ENCODE results near the gene MAP3K21.

The MAP3K21 gene

DNA sequence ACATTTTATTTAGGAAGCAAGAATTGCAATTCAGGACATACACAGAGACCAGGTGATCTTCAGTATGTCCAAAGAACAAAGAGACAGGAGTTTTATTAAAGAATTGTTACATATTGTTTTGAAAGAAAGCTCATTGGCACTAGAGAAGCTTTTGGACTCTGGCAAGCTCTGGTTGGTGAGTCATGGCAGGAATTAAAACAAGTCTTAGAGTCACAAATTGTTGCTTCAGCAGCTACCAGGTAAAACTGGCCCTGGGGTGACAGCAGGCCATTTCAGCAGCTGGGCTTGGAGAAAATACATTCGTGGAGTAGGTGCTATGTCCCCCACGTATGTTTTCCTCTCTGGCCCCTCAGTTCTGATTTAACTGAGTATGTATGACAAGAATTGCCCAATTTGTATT is 58.8 kb downstream of the MAP3K21 start:
- no peak for DNase-seq

DNA sequence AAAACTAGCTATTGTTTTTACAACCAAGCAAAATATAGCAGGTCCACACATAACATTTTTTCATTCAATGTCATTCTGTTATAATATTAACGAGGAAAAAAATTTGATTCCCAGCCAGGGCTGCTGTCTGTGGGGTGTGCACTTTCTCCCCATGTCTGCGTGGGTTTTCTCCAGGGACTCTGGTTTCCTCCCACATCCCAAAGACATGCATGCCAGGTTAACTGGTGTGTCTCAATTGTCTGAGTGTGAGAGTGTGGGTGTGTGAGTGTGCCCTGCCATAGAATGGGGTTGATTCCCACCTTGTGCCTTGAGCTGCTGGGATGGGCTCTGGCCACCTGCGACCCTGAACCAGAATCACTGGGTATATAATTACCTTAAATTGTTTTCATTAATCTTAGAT is 60.1 kb downstream of the MAP3K21 start:
- DNase-seq = no peak

DNA sequence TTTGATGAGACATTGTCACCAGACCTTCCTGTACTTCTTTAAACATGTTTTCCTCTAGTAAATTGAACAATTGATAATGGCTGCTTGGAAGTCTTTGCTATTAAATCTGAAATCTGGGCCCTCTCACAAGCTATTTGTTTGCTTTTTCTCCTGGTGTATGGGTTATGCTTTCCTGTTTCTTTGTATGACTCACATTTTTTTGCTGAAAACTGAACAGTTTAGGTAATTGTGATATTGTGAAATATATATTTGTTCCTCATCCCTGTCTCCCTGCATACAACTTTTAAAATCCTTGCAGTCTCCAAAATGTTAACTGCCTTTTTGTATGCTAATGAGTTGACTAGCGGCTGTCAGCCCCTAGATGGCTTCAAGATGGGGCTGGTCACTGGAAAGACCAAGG is 61.6 kb downstream of the MAP3K21 start:
- DNase-seq = no peak

DNA sequence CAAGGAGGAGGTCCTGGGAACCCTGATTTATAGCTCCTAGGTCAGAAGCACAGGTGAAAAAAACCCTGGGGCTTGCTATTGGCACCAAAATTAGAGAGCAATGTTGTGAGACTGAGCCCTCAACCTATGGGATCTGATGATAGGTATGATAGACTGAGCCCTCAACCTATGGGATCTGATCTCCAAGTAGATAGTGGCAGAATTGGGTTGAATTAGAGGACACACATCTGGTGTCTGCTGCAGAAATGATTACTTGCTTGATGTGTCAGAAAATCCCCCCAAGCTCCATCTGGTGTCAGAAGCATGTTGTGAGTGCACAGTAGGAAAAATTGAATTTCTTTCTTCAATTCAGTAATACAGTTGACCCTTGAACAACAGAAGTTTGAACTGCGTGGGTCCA is 62.4 kb downstream of the MAP3K21 start:
- DNase-seq = no peak

DNA sequence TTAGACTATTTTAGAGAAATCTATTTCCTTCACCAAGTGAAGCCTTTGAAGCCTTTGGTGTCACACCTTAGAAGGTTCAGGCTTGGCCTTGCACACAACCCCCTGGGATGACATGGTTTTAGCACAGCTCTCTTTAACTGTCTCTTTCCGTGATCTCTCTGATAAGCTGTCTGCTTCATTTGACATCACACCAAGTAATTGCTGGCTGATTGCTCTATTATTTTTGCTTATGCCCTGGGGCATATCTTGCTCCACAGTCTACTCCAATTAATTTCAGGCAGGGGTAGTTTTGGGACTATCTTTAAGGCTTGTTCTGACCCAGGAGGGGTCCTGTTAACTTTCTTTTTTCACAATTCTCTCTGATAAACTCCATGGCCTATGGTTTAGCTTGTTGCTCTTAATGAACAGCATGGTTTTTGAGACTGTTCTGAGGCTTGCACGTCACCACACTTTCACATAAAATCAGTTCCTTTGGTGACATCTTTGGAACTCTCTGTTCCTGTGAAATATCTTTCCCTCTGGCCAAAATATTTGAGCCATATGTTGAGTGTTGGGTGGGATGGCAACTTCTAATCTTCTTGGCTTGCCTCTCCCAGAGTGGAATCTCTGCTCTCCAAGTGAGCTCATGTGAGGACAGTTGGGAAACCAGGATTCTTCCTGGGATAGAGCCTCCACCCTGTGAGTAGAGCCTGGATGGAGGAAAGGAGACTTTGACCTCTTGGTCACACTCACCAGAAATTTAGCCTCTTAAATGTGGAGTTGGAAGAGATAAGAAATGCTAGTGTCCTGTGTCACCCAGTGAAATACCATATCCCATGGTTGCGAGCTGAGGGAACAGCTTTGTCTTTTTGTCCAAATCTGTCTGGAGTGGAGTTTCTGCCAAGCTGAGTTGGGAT is 63.6 kb downstream of the MAP3K21 start:
- DNase-seq = no peak

DNA sequence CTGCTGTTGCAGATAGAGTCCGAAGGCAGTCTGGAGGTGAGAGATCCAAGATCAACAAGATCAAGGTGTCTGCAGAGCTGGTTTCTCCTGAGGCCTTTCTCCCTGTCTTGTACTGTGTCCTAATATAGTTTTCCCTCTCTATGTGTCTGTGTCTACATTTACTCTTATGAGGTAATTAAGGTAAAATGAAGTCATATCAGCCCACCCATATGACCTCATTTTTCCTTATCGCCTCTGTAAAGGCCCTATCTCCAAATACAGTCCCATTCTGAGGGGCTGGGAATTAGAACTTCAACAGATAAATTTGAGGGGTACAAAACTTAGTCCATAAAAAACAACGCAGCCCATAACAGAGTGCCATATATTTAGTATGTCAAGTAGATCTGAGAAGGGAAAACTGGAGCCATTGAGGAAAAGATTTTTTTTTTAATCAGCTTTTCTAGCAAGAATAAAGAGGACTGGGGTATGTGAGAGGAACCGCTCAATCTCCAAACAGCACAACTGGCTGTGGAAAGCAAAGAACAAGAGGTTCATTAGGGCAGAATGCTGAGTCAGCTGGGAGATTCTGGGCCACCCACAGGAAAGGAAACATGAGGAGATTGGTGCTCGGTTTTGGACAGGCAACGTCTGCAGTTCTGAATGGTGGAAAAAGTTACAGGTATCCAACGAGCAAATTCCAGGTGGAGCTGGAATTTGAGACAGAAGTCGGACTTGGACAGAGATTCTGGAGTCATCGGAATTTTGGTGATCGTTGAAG is 65.7 kb downstream of the MAP3K21 start:
- no peak for DNase-seq

DNA sequence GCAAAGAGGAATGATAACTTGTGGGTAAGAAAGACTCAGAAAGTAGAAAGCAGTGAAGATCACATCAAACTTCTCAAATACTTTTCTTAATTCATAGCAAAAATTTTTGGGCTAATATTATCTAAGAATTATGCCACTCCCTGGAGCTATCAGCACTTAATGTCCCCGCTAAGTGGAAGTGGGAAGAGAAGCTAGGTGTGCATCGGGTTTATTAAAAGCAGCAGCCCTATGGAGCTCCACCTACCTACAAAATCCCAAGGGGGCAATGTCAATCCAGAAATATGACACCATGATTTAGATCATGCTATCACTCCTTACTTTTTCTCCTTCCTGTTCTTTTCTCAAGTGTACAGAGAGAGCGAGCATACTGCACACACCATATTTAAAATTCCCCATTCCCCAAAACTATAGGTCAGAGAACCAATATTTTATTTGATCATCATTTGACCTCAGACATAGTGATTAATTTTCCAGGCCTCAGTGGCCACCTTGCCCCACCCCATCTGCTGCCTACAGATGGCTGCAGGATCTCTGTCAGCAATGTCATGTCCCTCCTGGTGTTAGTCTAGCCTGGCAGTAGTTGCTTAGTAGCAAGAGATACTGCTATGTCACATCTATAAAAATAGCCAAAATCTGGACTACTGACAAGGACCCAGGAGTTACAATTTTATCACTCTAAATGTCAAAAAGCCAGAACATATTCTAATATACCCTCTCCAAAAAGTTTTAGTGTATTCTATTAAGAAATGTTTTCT is 66.6 kb downstream of the MAP3K21 start:
- no peak for DNase-seq

DNA sequence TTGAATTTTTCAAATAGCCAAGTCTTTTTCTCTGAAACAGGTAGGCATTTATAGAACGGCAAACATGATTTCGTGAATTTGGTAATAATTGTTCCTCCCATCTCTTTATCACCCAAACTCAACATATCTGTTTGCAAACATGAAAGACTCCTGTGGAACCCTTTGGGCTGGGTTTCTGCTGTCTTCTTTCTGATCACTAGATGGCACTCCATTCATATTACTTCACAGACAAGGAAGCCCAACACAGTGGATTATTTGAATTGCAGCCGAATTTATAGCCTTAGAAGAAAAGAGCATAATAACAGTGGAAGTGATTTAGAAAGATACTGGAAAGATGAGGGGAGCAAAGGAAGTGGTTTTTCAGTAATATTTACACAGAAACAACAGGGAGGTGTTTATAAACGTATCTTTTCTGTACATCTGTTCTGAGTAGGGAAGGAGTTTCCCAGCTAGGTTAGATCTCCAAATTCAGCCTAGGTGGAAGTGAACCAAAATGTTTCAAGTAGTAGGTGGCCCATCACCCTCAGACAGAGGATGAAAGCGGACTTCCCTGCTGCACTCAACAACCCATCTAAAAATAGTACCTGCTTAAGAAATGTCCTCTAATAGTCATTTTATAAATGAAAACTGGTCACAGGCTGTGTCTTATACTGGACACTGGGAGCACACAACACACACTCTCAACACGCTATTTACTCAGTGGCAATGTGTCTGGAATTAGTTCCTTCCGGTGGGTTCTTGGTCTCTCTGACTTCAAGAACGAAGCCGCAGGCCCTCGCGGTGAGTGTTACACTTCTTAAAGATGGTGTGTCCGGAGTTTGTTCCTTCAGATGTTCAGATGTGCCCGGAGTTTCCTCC is 67.6 kb downstream of the MAP3K21 start:
- DNase-seq = peak in 7 of 58 donors; percentile 0 to 54 (median 6)

DNA sequence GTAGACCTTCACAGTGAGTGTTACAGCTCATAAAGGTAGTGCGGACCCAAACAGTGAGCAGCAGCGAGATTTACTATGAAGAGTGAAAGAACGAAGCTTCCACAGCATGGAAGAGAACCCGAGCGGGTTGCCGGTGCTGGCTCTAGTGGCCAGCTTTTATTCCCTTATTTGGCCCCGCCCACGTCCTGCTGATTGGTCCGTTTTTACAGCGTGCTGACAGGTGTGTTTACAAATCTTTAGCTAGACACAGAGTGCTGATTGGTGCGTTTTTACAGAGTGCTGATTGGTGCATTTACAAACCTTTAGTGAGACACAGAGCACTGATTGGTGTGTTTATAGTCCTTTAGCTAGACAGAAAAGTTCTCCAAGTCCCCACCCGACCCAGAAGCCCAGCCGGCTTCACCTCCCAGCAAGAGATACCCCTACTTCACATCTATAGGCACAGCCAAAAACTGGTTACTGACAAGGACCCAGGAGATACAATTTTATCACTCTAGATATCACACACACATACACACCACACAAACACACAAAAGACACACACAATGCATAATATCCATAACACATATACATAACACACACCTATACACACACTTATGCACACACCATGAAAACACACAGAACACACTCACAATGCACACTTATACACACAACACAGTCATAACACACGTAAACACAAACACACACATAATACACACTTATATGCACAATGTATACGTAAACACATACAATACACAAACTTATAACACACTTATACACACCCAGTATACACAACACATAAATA is 68.5 kb downstream of the MAP3K21 start:
- DNase-seq = no peak

DNA sequence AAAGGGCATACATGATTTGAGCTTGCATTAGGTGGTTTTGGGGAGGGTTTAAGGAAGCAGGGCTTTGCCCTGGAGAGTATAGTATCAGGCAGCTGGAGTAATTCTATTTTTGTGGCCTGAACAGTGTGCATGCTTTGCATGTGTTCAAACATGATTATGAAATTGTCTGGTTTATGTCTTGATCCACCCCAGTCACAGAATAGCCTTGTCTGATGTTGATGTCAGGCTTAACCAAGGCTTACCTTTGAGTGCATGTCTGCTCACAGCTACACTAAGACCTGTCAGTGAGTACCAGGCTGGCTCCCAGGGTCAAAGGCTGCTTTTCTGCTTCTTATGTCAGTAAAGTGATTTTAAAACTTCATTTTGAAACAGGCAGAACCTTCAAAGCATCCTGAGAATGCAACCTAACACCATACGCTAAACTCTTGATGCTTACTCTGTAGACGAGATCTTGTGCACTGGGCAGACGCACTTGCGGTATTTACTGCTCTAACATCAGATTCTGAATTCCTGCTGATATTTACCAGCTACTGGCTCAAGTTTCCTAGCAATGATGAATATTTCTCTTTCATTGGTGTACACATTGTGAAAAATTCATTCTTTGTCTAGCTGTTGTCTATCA is 78.9 kb downstream of the MAP3K21 start:
- DNase-seq = no peak

DNA sequence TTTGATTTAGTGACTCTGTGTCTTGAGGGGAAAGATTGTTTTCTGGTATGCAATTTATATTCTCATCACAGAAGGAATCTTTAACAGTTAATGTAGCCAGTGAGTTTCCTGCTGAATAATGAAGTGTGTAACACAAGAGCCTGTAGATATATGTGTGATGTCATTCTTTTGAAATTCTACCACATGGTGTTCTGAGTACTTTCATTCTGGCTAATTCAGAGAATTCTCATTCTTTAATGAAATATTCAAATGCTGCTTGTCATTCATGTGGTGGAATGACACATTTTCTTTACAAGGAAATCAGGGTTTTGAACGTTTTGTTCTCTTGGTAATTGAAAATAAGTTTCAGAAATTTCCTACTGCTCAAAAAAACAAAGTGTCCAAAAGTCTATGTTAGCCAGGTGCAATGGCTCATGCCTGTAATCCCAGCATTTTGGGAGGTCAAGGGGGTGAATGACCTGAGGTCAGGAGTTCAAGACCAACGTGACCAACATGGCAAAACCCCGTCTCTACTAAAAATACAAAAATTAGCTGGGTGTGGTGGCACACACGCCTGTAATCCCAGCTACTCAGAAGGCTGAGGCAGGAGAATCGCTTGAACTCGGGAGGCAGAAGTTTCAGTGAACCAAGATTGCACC is 79.6 kb downstream of the MAP3K21 start:
- no peak for DNase-seq

DNA sequence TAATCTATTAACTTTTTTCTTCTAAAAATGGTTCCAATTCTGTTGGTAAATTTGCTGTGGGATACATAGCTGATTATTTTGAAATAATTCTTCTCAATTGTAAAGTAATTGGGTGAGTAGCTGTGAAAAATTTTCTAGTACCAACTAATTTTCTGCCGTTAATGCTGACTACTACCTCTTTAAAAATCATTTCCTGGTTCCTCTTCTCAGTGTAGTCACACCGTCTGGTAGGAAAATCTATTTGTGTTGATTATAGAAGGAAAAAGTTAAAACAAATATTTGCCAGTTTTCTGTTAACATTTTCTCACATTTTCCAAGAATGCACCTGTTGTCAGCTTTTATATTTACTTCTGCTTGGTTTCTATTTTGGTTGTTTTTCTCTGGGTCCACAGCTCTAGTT is 82.0 kb downstream of the MAP3K21 start:
- no peak for DNase-seq

DNA sequence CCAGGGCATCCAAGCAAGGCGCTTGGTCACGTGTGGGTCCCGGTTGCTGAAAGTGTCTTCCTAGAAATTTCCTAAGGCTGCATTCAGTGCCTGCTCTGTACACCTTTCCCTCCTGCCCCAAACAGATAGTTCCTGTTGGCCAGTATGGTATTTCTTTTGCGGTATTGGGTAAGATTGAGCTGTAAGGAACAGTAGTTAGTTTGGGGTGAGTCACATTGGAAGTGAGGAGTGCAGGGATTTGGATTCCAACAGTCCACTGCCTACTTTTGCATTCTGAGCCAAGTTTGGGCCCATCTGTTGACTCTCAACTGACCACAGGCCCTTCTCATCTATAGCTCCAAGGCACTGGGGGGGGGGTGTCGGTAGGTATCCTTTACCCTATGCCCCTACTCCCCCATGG is 83.4 kb downstream of the MAP3K21 start:
- DNase-seq = no peak

DNA sequence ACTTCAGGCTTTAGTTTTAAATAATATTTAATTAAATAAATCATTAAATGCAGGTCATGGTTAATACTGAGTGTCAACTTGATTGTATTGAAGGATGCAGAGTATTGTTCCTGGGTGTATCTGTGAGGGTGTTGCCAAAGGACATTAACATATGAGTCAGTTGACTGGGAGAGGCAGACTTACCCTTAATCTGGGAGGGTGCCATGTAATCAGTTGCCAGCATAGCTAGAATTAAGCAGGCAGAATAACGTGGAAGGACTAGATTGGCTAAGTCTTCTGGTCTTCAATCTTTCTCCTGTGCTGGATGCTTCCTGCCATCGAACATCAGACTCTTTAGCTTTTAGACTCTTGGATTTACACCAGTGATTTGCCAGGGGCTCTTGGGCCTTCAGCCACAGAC is 85.3 kb downstream of the MAP3K21 start:
- no peak for DNase-seq

DNA sequence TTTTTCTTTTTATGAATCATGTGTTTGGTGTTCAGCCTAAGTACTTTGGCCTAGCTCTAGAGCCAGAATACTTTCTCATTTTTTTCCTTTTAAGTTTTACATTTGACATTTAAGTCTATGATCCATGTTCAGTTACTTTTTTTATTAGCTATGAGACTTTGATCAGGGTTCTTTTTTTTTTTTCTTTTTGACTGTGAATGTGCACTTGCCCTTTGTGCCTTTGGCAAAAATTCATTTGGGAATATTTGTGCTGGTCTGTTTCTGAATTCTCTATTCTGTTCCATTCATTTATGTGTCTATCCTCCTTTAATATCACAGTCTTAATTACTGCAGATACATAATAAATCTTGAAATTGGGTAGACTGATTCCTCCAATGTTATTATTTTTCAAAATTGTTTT is 93.8 kb downstream of the MAP3K21 start:
- DNase-seq = no peak

DNA sequence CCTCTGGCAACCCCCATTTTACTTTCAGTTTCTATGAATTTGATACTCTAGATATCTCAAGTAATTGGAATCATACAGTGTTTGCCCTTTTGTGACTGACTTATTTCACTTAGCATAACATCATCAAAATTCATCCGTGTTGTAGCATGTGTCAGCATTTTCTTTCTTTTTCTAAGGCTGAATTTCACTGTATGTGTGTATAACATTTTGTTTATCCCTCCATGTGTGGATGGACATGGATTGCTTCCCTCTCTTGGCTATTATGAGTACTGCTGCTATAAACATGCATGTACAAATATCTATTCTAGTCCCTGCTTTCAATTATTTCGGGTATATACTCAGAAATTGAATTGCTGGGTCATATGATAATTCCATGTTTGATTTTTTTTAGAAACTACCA is 97.3 kb downstream of the MAP3K21 start:
- DNase-seq = no peak

DNA sequence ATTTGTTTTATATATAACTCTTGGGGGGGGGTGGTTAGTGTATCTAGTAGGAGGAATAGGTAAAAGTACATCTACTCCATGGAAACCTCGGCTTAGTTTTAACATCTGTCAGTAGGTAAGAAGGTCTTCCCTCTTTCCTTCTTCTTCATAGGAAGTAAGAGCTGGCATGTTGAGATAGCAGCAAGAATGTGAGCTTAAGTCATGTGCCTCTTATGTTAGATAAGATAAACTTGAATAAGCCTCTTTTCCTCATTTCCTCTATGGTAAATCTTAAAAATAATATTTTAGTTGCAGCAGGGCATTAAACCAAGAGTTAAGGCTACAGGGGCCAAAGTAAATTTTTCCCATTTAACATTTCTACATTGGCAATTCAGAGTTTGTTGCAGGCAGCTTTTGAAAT is 100.4 kb downstream of the MAP3K21 start:
- no peak for DNase-seq

DNA sequence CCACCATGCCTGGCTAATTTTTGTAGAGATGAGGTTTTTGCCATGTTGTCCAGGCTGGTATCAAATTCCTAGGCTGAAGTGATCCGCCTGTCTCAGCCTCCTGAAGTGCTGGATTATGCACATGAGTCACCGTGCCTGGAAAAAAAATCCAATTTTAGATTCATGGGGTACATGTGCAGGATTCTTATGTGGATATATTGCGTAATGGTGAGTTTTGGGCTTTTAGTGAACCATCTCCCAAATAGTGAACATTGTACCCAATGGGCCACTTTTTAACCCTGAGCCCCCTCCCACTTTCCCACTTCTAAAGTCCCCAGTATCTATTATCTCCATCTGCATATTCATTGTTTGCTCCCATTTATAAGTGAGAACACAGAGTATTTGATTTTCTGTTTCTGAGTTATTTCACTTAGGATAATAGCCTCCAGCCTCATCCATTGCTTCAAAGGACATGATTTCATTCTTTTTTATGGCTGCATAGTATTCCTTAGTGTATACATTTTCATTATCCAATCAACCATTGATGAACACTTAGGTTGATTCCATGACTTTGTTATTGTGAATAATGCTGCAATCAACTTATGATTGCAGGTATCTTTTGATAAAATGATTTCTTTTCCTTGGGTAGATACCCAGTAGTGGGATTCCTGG is 104.4 kb downstream of the MAP3K21 start:
- DNase-seq = no peak

DNA sequence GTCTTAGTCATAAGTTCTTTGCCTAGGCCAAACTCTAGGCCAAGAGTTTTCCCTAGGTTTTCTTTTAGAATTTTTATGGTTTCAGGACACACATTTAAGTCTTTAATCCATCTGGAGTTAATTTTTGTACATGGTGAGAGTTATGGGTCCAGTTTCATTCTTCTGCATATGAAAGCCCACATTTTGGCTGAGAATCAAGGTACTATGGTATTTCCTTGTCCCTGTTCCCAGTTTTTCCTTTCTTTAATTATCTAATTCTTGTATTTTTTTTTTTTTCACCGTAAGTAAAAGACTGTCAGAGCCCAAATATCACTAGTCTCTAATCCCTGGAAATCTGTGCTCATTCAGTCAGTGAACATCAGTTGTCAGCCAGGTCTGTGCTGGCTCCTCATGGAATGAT is 105.4 kb downstream of the MAP3K21 start:
- no peak for DNase-seq

Data from anterior cingulate cortex (tissue), 58 donors.